ENCODE measurements around the gene ZFAND3.
"Not testable (repeated sequence)": the region's sequence is repeated elsewhere in the genome, so short reads cannot be mapped to it uniquely, and the experiment has no call there.

ZFAND3 gene

GRCh38 chr6:38015341-38015740, 195.8 kb downstream of the ZFAND3 start:
- no peak for DNase-seq

- DNase-seq, result no peak
Measured at GRCh38 chr6:38016824-38017223, 197.3 kb downstream of the ZFAND3 start.

GRCh38 chr6:38018755-38019165, 199.2 kb downstream of the ZFAND3 start:
- DNase-seq, result no peak

GRCh38 chr6:38020593-38020992, 201.1 kb downstream of the ZFAND3 start:
- no peak for DNase-seq

- DNase-seq, result no peak
Measured at GRCh38 chr6:38021029-38021428, 201.5 kb downstream of the ZFAND3 start.

GRCh38 chr6:38021571-38021970, 202.0 kb downstream of the ZFAND3 start:
- DNase-seq, result no peak

GRCh38 chr6:38022688-38023087, 203.2 kb downstream of the ZFAND3 start:
- no peak for DNase-seq

GRCh38 chr6:38024908-38025307, 205.4 kb downstream of the ZFAND3 start:
- no peak for DNase-seq

- DNase-seq, result no peak
Measured at GRCh38 chr6:38025451-38025850, 205.9 kb downstream of the ZFAND3 start.

- DNase-seq, result no peak
Measured at GRCh38 chr6:38027685-38028373, 208.3 kb downstream of the ZFAND3 start.

GRCh38 chr6:38030380-38030779, 210.9 kb downstream of the ZFAND3 start:
- no peak for DNase-seq

- DNase-seq, result no peak
Measured at GRCh38 chr6:38032797-38033196, 213.3 kb downstream of the ZFAND3 start.

GRCh38 chr6:38033442-38033982, 214.0 kb downstream of the ZFAND3 start:
- DNase-seq, result no peak

- no peak for DNase-seq
Measured at GRCh38 chr6:38034274-38034914, 214.9 kb downstream of the ZFAND3 start.

- no peak for DNase-seq
Measured at GRCh38 chr6:38035478-38035877, 216.0 kb downstream of the ZFAND3 start.

- DNase-seq, result no peak
Measured at GRCh38 chr6:38039502-38039901, 220.0 kb downstream of the ZFAND3 start.

- no peak for DNase-seq
Measured at GRCh38 chr6:38040254-38040653, 220.7 kb downstream of the ZFAND3 start.

GRCh38 chr6:38043259-38043753, 223.8 kb downstream of the ZFAND3 start:
- DNase-seq, result no peak

GRCh38 chr6:38045701-38046305, 226.3 kb downstream of the ZFAND3 start:
- no peak for DNase-seq

GRCh38 chr6:38047562-38047961, 228.0 kb downstream of the ZFAND3 start:
- DNase-seq, result no peak

- not testable (repeated sequence) for DNase-seq
Measured at GRCh38 chr6:38049861-38050397, 230.4 kb downstream of the ZFAND3 start.

- no peak for DNase-seq
Measured at GRCh38 chr6:38051819-38052434, 232.4 kb downstream of the ZFAND3 start.
